ENCODE results near the gene ZNF595.
"Not testable (repeated sequence)": the region's sequence is repeated elsewhere in the genome, so short reads cannot be mapped to it uniquely, and the experiment has no call there.

Gene ZNF595

DNA sequence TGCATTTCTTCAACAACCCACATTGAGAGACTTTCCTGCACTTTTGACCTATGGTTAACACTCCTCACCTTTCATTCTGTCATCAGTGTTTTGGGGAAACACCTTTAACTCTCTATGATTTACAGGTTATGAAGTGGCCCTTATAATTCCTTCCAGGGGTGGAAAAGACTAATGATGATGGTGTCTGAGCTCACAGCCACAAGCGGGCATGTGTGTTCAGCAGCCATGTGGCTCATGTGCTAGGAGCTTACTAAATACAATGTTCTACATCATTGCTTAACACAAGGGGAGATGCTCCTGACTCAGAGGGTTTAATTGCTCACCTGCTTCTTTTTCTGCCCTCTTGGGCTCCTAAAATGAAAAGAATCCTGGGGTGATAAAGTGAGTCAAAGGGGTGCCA, 28.8 kb upstream of the ZNF595 start:
- not testable (repeated sequence) for ATAC-seq (ENCODE audit: insufficient read depth, low read depth); H3K4me2 ChIP-seq (ENCODE audit: insufficient read depth, low read length); H3K9ac ChIP-seq (ENCODE audit: low read depth, low read length); H3K79me2 ChIP-seq (ENCODE audit: insufficient read depth, low read length); H3K4me3 ChIP-seq (ENCODE audit: low read depth in 1 of 2, low read length in 2 of 2); H3K27ac ChIP-seq (ENCODE audit: low read length); H3K27me3 ChIP-seq (ENCODE audit: insufficient read depth, low read length, poor library complexity); H4K20me1 ChIP-seq (ENCODE audit: insufficient read depth, low read length); H2AFZ ChIP-seq (ENCODE audit: low read depth, low read length); H3K9me3 ChIP-seq (ENCODE audit: insufficient read depth, low read length, severe bottlenecking); DNase-seq; H3K36me3 ChIP-seq (ENCODE audit: insufficient read depth, low read length)
- peaks cover 19% of the 10 kb centered on the region for H3K4me1 ChIP-seq (ENCODE audit: insufficient read depth, low read length)

DNA sequence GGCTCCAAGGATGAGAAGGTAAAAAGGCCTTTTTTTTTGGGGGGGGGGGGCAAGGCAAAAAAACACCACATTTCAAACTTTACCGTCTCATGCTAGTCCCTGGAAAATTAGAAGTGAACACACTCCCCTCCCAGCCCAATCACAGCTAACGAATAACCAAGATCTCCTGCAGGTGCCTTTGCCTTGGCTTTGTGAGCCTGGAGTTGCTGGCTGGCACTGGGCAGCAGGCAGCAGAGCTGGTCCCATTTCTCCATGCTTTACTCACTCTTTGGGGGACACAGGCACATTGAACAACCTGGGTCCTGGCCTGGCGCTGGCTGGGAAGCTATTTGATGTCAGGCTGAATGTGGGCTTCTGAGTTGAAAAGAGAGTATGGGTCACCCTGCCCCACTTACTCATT, 25.6 kb upstream of the ZNF595 start:
- peak; percentile 16 for DNase-seq
- Histone ChIP-seq H3K4me1 (ENCODE audit: insufficient read depth, low read length) (peaks cover 22% of the 10 kb centered on the region), H3K9ac (ENCODE audit: low read depth, low read length) (peak overlapping the region; percentile 30; the same call in 1 of the 2 replicates), H3K27ac (ENCODE audit: low read length) (peak overlapping the region; percentile 80)
- ATAC-seq (ENCODE audit: insufficient read depth, low read depth); H3K4me3 ChIP-seq (ENCODE audit: low read depth in 1 of 2, low read length in 2 of 2); H4K20me1 ChIP-seq (ENCODE audit: insufficient read depth, low read length); H3K79me2 ChIP-seq (ENCODE audit: insufficient read depth, low read length); H3K9me3 ChIP-seq (ENCODE audit: insufficient read depth, low read length, severe bottlenecking); H2AFZ ChIP-seq (ENCODE audit: low read depth, low read length); H3K27me3 ChIP-seq (ENCODE audit: insufficient read depth, low read length, poor library complexity); H3K36me3 ChIP-seq (ENCODE audit: insufficient read depth, low read length); H3K4me2 ChIP-seq (ENCODE audit: insufficient read depth, low read length): not testable (repeated sequence)

DNA sequence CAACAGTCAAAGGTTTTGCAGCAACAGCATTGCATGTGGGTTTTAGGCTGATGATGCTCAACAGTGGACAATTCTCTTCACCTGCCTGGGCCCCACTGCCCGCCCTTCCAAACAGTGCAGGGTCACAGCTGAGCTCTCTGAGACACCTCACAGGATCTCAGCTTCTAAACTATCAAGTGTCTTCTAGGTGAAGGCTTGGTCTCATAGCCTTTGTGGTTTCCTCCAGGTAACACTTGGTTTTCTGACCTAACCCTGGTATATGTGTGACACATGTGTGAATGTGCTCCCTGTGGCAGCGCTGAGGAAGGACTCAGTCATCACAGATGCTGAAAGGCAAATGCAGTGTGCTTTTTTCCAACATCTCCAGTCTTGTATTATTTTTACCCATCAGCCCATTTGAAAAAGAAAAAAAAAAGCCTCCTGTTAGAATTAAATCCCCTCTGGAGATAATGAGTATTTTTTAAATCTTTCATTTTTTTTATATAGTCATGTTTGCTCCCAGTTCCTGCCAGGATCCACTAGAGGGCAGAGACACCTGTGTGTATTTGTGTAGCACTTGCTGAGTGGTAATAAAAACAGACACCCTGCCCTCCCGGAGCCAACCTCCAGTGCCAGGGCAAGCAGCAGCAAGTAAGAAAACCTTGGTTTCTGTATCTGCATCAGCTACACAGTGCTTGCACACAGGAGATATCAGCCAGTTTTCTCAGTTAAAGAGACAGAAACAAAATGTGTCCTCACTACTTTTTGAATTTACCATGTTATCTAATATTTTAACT, 24.2 kb upstream of the ZNF595 start:
- peak overlapping the region; percentile 36 for H3K9ac ChIP-seq (ENCODE audit: low read depth, low read length)
- ATAC-seq (ENCODE audit: insufficient read depth, low read depth) (peak; percentile 91), DNase-seq (peak; percentile 88)
- H3K36me3 ChIP-seq (ENCODE audit: insufficient read depth, low read length); H4K20me1 ChIP-seq (ENCODE audit: insufficient read depth, low read length); H3K27me3 ChIP-seq (ENCODE audit: insufficient read depth, low read length, poor library complexity); H2AFZ ChIP-seq (ENCODE audit: low read depth, low read length); H3K79me2 ChIP-seq (ENCODE audit: insufficient read depth, low read length); H3K4me3 ChIP-seq (ENCODE audit: low read depth in 1 of 2, low read length in 2 of 2); H3K9me3 ChIP-seq (ENCODE audit: insufficient read depth, low read length, severe bottlenecking): not testable (repeated sequence)
- H3K4me2 ChIP-seq (ENCODE audit: insufficient read depth, low read length) = peak overlapping the region; percentile 39
- TF ChIP-seq, protein P1, sequence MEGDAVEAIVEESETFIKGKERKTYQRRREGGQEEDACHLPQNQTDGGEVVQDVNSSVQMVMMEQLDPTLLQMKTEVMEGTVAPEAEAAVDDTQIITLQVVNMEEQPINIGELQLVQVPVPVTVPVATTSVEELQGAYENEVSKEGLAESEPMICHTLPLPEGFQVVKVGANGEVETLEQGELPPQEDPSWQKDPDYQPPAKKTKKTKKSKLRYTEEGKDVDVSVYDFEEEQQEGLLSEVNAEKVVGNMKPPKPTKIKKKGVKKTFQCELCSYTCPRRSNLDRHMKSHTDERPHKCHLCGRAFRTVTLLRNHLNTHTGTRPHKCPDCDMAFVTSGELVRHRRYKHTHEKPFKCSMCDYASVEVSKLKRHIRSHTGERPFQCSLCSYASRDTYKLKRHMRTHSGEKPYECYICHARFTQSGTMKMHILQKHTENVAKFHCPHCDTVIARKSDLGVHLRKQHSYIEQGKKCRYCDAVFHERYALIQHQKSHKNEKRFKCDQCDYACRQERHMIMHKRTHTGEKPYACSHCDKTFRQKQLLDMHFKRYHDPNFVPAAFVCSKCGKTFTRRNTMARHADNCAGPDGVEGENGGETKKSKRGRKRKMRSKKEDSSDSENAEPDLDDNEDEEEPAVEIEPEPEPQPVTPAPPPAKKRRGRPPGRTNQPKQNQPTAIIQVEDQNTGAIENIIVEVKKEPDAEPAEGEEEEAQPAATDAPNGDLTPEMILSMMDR (IDR thresholded peaks at IDR 0.05; ENCODE audit: borderline replicate concordance, extremely low read depth, low read length, poor library complexity, severe bottlenecking) = peak; percentile 14
- H3K27ac ChIP-seq (ENCODE audit: low read length) = peak overlapping the region; percentile 23
- peaks cover 22% of the 10 kb centered on the region for H3K4me1 ChIP-seq (ENCODE audit: insufficient read depth, low read length)

DNA sequence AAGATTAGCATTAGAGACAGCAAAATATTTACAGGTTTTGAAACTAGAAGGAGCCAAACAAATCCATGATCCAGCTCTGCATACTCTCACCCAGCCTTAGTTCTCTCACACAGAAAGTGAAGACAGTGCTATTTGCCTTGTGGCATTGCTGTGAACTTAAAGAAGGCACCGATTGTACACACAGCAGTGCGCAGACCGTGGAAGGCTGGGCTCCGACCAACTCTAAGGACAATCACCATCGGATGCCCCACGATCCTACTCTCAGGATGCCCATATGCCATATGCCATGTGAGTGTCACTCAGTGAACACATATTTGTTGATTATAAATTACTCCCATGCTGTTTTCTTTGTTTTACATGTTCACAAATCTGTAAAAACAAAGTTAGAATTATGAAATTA, 19.8 kb upstream of the ZNF595 start:
- not testable (repeated sequence) for H3K36me3 ChIP-seq (ENCODE audit: insufficient read depth, low read length); H3K4me2 ChIP-seq (ENCODE audit: insufficient read depth, low read length); H3K79me2 ChIP-seq (ENCODE audit: insufficient read depth, low read length); H2AFZ ChIP-seq (ENCODE audit: low read depth, low read length); H3K27me3 ChIP-seq (ENCODE audit: insufficient read depth, low read length, poor library complexity); H3K4me3 ChIP-seq (ENCODE audit: low read depth in 1 of 2, low read length in 2 of 2); H4K20me1 ChIP-seq (ENCODE audit: insufficient read depth, low read length); DNase-seq; ATAC-seq (ENCODE audit: insufficient read depth, low read depth); H3K9me3 ChIP-seq (ENCODE audit: insufficient read depth, low read length, severe bottlenecking); H3K9ac ChIP-seq (ENCODE audit: low read depth, low read length); H3K27ac ChIP-seq (ENCODE audit: low read length)
- H3K4me1 ChIP-seq (ENCODE audit: insufficient read depth, low read length) = peaks cover 17% of the 10 kb centered on the region

DNA sequence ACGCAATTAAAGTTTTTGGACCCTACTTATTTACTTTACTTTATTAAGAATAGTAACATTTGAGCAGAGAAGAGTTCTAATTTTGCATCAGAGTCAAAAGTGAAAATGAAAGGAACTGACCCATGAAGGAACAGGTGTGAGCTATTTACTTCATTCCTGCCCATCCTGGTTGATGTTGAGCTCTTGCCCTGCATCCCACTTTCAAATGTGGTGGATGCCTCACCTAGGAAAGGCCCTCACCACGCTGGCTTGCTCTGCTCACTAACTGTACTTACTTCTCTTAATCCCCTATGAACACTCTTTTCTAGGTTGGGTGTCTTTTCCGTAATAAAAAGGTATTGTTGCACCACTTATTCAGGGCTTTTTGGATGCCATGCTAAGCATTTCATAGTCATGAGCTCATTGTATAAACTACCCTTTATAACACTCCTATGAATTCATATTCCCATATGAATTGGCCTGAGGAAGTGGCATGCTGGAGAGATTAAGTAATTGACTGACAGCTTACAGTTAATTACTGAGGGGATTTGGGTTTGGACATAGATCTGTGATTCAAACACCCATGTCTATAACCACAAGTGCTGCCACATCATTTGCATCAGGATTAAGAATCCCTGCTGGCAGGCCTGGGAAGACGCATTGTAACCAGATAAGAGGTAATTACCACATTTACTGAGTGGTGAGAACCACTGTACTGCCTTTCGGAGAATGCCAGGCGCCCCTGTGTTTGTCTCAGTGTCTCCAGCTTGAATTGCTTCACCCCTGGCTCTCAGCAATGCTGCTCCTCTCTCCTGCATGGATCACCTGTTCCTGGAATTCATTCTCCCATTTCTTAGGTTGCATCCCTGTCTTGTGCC, 16.3 kb upstream of the ZNF595 start:
- not testable (repeated sequence) for H2AFZ ChIP-seq (ENCODE audit: low read depth, low read length); H3K36me3 ChIP-seq (ENCODE audit: insufficient read depth, low read length); H3K27ac ChIP-seq (ENCODE audit: low read length); H3K27me3 ChIP-seq (ENCODE audit: insufficient read depth, low read length, poor library complexity); H3K4me2 ChIP-seq (ENCODE audit: insufficient read depth, low read length); H4K20me1 ChIP-seq (ENCODE audit: insufficient read depth, low read length); H3K4me3 ChIP-seq (ENCODE audit: low read depth in 1 of 2, low read length in 2 of 2); H3K9ac ChIP-seq (ENCODE audit: low read depth, low read length); H3K4me1 ChIP-seq (ENCODE audit: insufficient read depth, low read length); H3K9me3 ChIP-seq (ENCODE audit: insufficient read depth, low read length, severe bottlenecking); H3K79me2 ChIP-seq (ENCODE audit: insufficient read depth, low read length)
- ATAC-seq (ENCODE audit: insufficient read depth, low read depth) (peak; percentile 79), DNase-seq (peak; percentile 3)

DNA sequence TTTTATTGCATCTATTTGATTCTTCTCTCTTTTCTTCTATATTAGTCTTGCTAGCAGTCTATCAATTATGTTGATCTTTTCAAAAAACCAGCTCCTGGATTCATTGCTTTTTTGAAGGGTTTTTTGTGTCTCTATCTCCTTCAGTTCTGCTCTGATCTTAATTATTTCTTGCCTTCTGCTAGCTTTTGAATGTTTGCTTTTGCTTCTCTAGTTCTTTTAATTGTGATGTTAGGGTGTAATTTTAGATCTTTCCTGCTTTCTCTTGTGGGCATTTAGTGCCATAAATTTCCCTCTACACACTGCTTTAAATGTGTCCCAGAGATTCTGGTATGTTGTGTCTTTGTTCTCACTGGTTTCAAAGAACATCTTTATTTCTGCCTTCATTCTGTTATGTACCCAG, 14.9 kb upstream of the ZNF595 start:
- H3K36me3 ChIP-seq (ENCODE audit: insufficient read depth, low read length); H3K4me1 ChIP-seq (ENCODE audit: insufficient read depth, low read length); ATAC-seq (ENCODE audit: insufficient read depth, low read depth); H3K4me2 ChIP-seq (ENCODE audit: insufficient read depth, low read length); H3K4me3 ChIP-seq (ENCODE audit: low read depth in 1 of 2, low read length in 2 of 2); DNase-seq; H4K20me1 ChIP-seq (ENCODE audit: insufficient read depth, low read length); H3K27me3 ChIP-seq (ENCODE audit: insufficient read depth, low read length, poor library complexity); H3K9me3 ChIP-seq (ENCODE audit: insufficient read depth, low read length, severe bottlenecking); H3K79me2 ChIP-seq (ENCODE audit: insufficient read depth, low read length); H2AFZ ChIP-seq (ENCODE audit: low read depth, low read length); H3K9ac ChIP-seq (ENCODE audit: low read depth, low read length); H3K27ac ChIP-seq (ENCODE audit: low read length): not testable (repeated sequence)

DNA sequence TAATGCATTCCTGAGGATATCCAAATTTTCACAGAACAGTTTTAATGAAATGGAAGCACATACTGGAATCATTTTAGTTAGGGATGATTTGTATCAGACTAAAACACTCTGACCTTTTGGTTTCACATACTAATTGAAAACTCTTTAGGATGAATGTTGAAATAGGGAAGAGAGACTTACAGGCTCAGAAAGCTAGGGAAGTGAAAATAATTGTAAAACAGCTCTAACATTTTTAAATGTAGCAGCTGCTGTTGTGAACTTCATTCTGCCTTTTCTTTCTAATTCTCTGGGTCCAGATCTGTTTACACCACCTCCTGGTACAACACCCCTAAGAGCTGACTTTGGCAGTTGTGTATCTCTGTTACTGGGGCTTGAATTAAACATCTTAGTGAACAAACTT, 9.7 kb upstream of the ZNF595 start:
- not testable (repeated sequence) for H3K27me3 ChIP-seq (ENCODE audit: insufficient read depth, low read length, poor library complexity); H3K4me3 ChIP-seq (ENCODE audit: low read depth in 1 of 2, low read length in 2 of 2); H3K36me3 ChIP-seq (ENCODE audit: insufficient read depth, low read length); H3K4me2 ChIP-seq (ENCODE audit: insufficient read depth, low read length); DNase-seq; H3K9ac ChIP-seq (ENCODE audit: low read depth, low read length); ATAC-seq (ENCODE audit: insufficient read depth, low read depth); H4K20me1 ChIP-seq (ENCODE audit: insufficient read depth, low read length); H3K27ac ChIP-seq (ENCODE audit: low read length); H2AFZ ChIP-seq (ENCODE audit: low read depth, low read length); H3K9me3 ChIP-seq (ENCODE audit: insufficient read depth, low read length, severe bottlenecking); H3K79me2 ChIP-seq (ENCODE audit: insufficient read depth, low read length); H3K4me1 ChIP-seq (ENCODE audit: insufficient read depth, low read length)
